HEK293T (cell line): ENCODE data around the gene AGTPBP1.

ENCODE experiments used
- BHLHE40 ChIP-seq: fragments of 450-650 bp; IDR thresholded peaks from 2 replicates; pipeline ENCODE4 v1.6.1; 2016; ENCODE audit warnings: mild to moderate bottlenecking, moderate library complexity, borderline replicate concordance
- CTBP1 ChIP-seq: fragments of 450-650 bp; IDR thresholded peaks from 2 replicates; pipeline ENCODE4 v1.6.1; 2016; ENCODE audit warnings: borderline replicate concordance
- FOXA1 ChIP-seq: fragments of 450-650 bp; IDR thresholded peaks from 2 replicates; pipeline ENCODE4 v1.6.1; 2016; ENCODE audit warnings: mild to moderate bottlenecking
- FOXM1 ChIP-seq: fragments of 450-650 bp; IDR thresholded peaks from 2 replicates; pipeline ENCODE4 v1.6.1; 2017; ENCODE audit warnings: mild to moderate bottlenecking, borderline replicate concordance
- HDGF ChIP-seq: fragments of 450-650 bp; IDR thresholded peaks from 2 replicates; pipeline ENCODE4 v1.6.1; 2017; ENCODE audit warnings: antibody characterized with exemption, borderline replicate concordance
- SUZ12 ChIP-seq: fragments of 450-650 bp; IDR thresholded peaks from 2 replicates; pipeline ENCODE4 v1.6.1; 2016; ENCODE audit warnings: mild to moderate bottlenecking

GRCh38 chr9:85536514-85536913 is 205.2 kb downstream of the AGTPBP1 start:
- no peak for TF ChIP-seq FOXM1
- TF ChIP-seq HDGF = no peak
- no peak for TF ChIP-seq BHLHE40
- no peak for TF ChIP-seq SUZ12
- no peak for TF ChIP-seq FOXA1
- TF ChIP-seq CTBP1 = no peak
